Keratinocyte (primary cell): ENCODE measurements around the gene CBLB. TPM values are rescaled to one million over a fixed set of nuclear protein-coding genes. Genes with fewer than 3 reads are reported as not detected.

Experiments used
- DNase-seq: peaks from one replicate; pipeline ENCODE4 v3.0.0-alpha.2; 2011; ENCODE audit warnings: low read depth, missing footprints, low spot score
- FAIRE-seq: peaks from 2 replicates; lab custom pipeline; 2011; peaks lifted over from hg19 to GRCh38; lab: Jason Lieb, UNC
- H2AFZ ChIP-seq: 2 replicates; pipeline ENCODE4 v1.6.0; 2012; ENCODE audit warnings: low read length, control low read depth, inconsistent platforms; ENCODE audit not compliant: control insufficient read depth
- H3K27ac ChIP-seq: 2 replicates; pipeline ENCODE4 v1.5.1; 2011; ENCODE audit warnings: low read length; ENCODE audit not compliant: control insufficient read depth, insufficient read depth
- H3K27me3 ChIP-seq: 3 replicates; pipeline ENCODE4 v1.6.0; 2011; ENCODE audit warnings: low read length; ENCODE audit not compliant: control insufficient read depth, insufficient read depth; ENCODE audit errors: extremely low read depth
- H3K36me3 ChIP-seq, 2 experiments: 2 replicates in 1 of 2; 3 replicates in 1 of 2; pipeline ENCODE4 v1.5.1; 2011; ENCODE audit warnings: low read length in 2 of 2, mild to moderate bottlenecking in 1 of 2; ENCODE audit not compliant: control insufficient read depth in 2 of 2, insufficient read depth in 2 of 2; ENCODE audit errors: extremely low read depth in 1 of 2
- H3K4me1 ChIP-seq: 3 replicates; pipeline ENCODE4 v1.5.1; 2011; ENCODE audit warnings: low read length; ENCODE audit not compliant: control insufficient read depth, insufficient read depth; ENCODE audit errors: extremely low read depth
- H3K4me2 ChIP-seq: 3 replicates; pipeline ENCODE4 v1.6.0; 2011; ENCODE audit warnings: low read depth, low read length; ENCODE audit not compliant: control insufficient read depth, insufficient read depth; ENCODE audit errors: extremely low read depth
- H3K4me3 ChIP-seq, 3 experiments: fragments of 200-600 bp in 1 of 3; sonication (generic) in 1 of 3; 2 replicates in 2 of 3; 3 replicates in 1 of 3; pipeline ENCODE4 v1.5.1; 2011 to 2016; ENCODE audit warnings: low read length in 3 of 3, mild to moderate bottlenecking in 3 of 3, control low read depth in 2 of 3, inconsistent platforms in 1 of 3, low read depth in 1 of 3, mixed read lengths in 1 of 3, mixed run types in 1 of 3, moderate library complexity in 1 of 3; ENCODE audit not compliant: control insufficient read depth in 2 of 3, insufficient read depth in 2 of 3; ENCODE audit errors: extremely low read depth in 1 of 3
- H3K79me2 ChIP-seq: 2 replicates; pipeline ENCODE4 v1.6.0; 2012; ENCODE audit warnings: low read length; ENCODE audit not compliant: control insufficient read depth, insufficient read depth
- H3K9ac ChIP-seq: 3 replicates; pipeline ENCODE4 v1.6.0; 2011; ENCODE audit warnings: low read length; ENCODE audit not compliant: control insufficient read depth, insufficient read depth; ENCODE audit errors: extremely low read depth
- H3K9me1 ChIP-seq: 3 replicates; pipeline ENCODE4 v1.6.0; 2011; ENCODE audit warnings: low read length; ENCODE audit not compliant: control insufficient read depth, insufficient read depth; ENCODE audit errors: extremely low read depth
- H3K9me3 ChIP-seq: 2 replicates; pipeline ENCODE4 v1.5.1; 2012; ENCODE audit warnings: low read depth, low read length; ENCODE audit not compliant: control insufficient read depth
- H4K20me1 ChIP-seq: 3 replicates; pipeline ENCODE4 v1.6.0; 2011; ENCODE audit warnings: low read length; ENCODE audit not compliant: control insufficient read depth, insufficient read depth; ENCODE audit errors: extremely low read depth
- EZH2 ChIP-seq: IDR thresholded peaks from one replicate; pipeline ENCODE4 v1.6.1; 2012; ENCODE audit warnings: inconsistent platforms, mild to moderate bottlenecking, low read length, moderate library complexity
- dilution Hi-C: fragments of 300-500 bp; cut with MboI; formaldehyde crosslinking; loops from one replicate; pipeline ENCODE4 v1.7.0; 2020; ENCODE audit warnings: low sequenced_read_pairs; ENCODE audit not compliant: extremely low pct_ligation_motif_present
- polyA plus RNA-seq, 5 experiments: library from polyadenylated mRNA; depleted of rRNA in 3 of 5; stranded (reverse) in 3 of 5; stranded (forward) in 1 of 5; unstranded in 1 of 5; fragments of >200 nt; gene quantifications; 1 replicate in 1 of 5; 2 replicates in 3 of 5; 3 replicates in 1 of 5; pipeline versions ENCODE4 v1.2.1 to v1.2.3, GENCODE V29; 2011 to 2012; ENCODE audit warnings: missing spikeins in 2 of 5, low read depth in 1 of 5, low replicate concordance in 1 of 5
- TF ChIP-seq, protein P1 (sequence below), 3 experiments: IDR thresholded peaks in 1 of 3; conservative IDR thresholded peaks in 1 of 3; optimal IDR thresholded peaks in 1 of 3; 2 replicates in 2 of 3; 3 replicates in 1 of 3; pipeline versions ENCODE3 to v1.5.1; 2011; ENCODE audit warnings: low read length in 3 of 3, mild to moderate bottlenecking in 3 of 3, moderate library complexity in 2 of 3, control low read depth in 1 of 3, inconsistent platforms in 1 of 3; ENCODE audit not compliant: insufficient read depth in 2 of 3; ENCODE audit errors: extremely low read depth in 1 of 3

The CBLB gene
- polyA plus RNA-seq, 1 donor (not counting 4 experiments of a cell fraction or from before 2014, with no cell fraction given), result 13.6 TPM

DNA sequence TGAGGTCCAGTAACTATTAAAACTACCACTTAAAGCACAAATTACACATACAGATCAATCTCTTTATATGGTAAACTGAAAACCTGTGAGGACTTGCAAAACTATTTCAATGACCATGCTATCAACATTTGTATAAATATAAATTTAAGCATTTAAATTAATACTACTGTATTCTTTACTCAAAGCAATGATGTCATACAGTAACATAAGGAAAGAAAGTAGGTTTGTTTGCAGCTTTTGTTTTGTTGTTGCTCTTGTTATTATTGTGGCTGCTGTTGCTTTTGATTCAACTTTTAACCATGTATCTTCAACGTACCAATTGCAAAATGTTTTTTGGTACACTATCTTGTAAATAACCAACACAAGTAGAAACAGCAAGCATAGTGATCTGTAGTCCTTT lies 22.0 kb downstream of the CBLB start:
- peaks cover 3% of the 10 kb centered on the region for H3K4me1 ChIP-seq
- no peaks in the 10 kb centered on the region for H3K9me3 ChIP-seq
- H3K4me3 ChIP-seq, result no peak overlapping the region
- H2AFZ ChIP-seq, result no peak overlapping the region
- H3K9ac ChIP-seq, result no peak overlapping the region
- dilution Hi-C loops, result no loop called here
- FAIRE-seq (no peak), DNase-seq (no peak)
- H3K27ac ChIP-seq, result no peak overlapping the region
- no peaks in the 10 kb centered on the region for H3K27me3 ChIP-seq
- H3K36me3 ChIP-seq, result peaks cover 0 to 2% of the 10 kb centered on the region in 2 experiments
- H3K4me2 ChIP-seq, result no peak overlapping the region
- no peak for TF ChIP-seq EZH2
- TF ChIP-seq, protein P1, sequence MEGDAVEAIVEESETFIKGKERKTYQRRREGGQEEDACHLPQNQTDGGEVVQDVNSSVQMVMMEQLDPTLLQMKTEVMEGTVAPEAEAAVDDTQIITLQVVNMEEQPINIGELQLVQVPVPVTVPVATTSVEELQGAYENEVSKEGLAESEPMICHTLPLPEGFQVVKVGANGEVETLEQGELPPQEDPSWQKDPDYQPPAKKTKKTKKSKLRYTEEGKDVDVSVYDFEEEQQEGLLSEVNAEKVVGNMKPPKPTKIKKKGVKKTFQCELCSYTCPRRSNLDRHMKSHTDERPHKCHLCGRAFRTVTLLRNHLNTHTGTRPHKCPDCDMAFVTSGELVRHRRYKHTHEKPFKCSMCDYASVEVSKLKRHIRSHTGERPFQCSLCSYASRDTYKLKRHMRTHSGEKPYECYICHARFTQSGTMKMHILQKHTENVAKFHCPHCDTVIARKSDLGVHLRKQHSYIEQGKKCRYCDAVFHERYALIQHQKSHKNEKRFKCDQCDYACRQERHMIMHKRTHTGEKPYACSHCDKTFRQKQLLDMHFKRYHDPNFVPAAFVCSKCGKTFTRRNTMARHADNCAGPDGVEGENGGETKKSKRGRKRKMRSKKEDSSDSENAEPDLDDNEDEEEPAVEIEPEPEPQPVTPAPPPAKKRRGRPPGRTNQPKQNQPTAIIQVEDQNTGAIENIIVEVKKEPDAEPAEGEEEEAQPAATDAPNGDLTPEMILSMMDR (optimal IDR thresholded peaks at IDR 0.05 in 1 of 3, IDR thresholded peaks at IDR 0.05 in 1 of 3, conservative IDR thresholded peaks at IDR 0.05 in 1 of 3; ENCODE audit: extremely low read depth in 1 of 3, insufficient read depth in 2 of 3, low read length in 3 of 3), result no peak
- no peaks in the 10 kb centered on the region for H3K9me1 ChIP-seq
- H3K79me2 ChIP-seq, result no peaks in the 10 kb centered on the region
- H4K20me1 ChIP-seq, result no peaks in the 10 kb centered on the region

DNA sequence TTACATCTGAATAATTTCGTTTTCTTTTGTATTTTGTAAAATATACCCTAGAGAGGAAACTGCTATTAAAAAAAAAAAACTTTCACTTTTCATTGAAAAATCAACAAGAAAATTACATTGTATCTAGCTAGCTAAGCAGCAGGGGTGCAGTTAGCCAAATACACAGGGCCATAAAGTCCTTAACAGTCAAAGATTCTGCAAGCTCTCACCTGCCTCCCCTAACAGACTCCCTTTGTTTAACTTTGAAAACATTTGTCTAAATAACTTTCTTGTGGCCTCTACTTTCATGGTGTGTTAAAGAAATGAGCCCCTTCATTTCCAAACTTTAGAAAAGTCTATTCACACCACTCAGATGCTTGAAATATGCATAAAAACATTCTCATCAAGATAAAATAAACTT lies 23.3 kb downstream of the CBLB start:
- Histone ChIP-seq H3K36me3 (peaks cover 0 to 2% of the 10 kb centered on the region in 2 experiments), H3K4me2 (no peak overlapping the region), H3K4me1 (peaks cover 3% of the 10 kb centered on the region), H3K9ac (no peak overlapping the region), H4K20me1 (no peaks in the 10 kb centered on the region), H3K9me3 (no peaks in the 10 kb centered on the region), H3K79me2 (no peaks in the 10 kb centered on the region), H3K9me1 (no peaks in the 10 kb centered on the region), H3K27me3 (no peaks in the 10 kb centered on the region), H3K27ac (no peak overlapping the region), H3K4me3 (no peak overlapping the region), H2AFZ (no peak overlapping the region)
- FAIRE-seq, result no peak
- dilution Hi-C loops, result no loop called here
- no peak for DNase-seq
- TF ChIP-seq, protein P1 (optimal IDR thresholded peaks at IDR 0.05 in 1 of 3, IDR thresholded peaks at IDR 0.05 in 1 of 3, conservative IDR thresholded peaks at IDR 0.05 in 1 of 3; ENCODE audit: extremely low read depth in 1 of 3, insufficient read depth in 2 of 3, low read length in 3 of 3), result no peak
- no peak for TF ChIP-seq EZH2
